Measurements from ENCODE around the gene LIFR.
"Not testable (repeated sequence)": the region's sequence is repeated elsewhere in the genome, so short reads cannot be mapped to it uniquely, and the experiment has no call there.

LIFR gene, protein sequence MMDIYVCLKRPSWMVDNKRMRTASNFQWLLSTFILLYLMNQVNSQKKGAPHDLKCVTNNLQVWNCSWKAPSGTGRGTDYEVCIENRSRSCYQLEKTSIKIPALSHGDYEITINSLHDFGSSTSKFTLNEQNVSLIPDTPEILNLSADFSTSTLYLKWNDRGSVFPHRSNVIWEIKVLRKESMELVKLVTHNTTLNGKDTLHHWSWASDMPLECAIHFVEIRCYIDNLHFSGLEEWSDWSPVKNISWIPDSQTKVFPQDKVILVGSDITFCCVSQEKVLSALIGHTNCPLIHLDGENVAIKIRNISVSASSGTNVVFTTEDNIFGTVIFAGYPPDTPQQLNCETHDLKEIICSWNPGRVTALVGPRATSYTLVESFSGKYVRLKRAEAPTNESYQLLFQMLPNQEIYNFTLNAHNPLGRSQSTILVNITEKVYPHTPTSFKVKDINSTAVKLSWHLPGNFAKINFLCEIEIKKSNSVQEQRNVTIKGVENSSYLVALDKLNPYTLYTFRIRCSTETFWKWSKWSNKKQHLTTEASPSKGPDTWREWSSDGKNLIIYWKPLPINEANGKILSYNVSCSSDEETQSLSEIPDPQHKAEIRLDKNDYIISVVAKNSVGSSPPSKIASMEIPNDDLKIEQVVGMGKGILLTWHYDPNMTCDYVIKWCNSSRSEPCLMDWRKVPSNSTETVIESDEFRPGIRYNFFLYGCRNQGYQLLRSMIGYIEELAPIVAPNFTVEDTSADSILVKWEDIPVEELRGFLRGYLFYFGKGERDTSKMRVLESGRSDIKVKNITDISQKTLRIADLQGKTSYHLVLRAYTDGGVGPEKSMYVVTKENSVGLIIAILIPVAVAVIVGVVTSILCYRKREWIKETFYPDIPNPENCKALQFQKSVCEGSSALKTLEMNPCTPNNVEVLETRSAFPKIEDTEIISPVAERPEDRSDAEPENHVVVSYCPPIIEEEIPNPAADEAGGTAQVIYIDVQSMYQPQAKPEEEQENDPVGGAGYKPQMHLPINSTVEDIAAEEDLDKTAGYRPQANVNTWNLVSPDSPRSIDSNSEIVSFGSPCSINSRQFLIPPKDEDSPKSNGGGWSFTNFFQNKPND

DNA sequence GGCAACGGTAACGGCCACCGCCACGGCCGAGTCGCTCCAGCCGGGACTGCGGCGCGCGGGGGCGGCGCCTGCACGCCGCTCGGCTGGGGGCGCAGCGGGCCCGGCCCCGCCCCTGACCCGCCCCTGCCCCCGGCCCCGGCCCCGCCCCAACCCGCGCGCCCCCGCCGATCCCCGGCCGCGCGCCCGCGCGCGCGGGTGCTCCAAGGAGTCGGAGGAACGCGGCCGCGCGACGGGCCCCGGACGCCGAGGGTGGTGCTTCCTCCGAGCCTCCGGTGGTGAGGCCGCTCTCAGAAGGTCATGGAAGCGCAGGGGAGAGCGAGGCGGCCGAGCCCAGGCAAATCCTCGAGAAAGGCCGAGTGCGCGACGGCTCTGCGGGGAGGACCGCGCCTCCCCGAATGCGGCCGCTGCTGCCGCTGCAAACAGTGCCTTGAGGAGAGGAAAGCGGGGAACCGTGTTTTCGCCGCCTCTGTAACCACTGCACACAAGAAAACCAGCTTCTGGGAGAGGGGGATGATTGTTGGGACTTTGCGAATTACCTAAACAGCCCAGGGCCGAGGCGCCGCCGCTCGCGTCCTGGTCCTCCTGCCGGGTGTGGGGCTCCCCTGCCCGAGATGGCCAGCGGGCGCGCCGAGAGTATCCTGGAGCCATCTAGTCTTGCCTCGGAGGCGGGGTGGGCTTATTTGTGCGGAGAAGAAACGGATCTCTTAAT lies at the start of gene LIFR:
TSS of gene LIFR (minus strand) at position 48 of the 709 bp plus-strand sequence. CDS start 25,999 bp downstream, outside the sequence.
- DNase-seq (ENCODE audit: low read depth) = peak; percentile 51

DNA sequence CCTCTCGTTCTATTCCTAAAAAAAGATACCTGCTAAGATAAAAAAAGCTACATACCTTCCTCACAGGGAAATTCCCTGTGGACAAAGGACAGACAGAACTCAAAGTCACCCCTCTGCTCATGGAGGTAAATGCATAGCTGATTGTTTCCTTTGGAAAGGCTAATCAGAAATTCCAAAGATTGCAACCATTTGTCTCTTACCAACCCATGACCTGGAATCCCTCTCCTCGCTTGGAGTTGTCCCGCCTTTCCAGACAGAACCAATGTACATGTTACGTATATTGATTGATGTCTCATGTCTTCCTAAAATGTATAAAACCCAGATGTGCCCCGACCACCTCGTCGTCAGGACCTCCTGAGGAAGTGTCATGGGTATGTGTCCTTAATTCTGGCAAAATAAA lies 49.2 kb upstream of the LIFR start:
- DNase-seq (ENCODE audit: low read depth) = no peak

DNA sequence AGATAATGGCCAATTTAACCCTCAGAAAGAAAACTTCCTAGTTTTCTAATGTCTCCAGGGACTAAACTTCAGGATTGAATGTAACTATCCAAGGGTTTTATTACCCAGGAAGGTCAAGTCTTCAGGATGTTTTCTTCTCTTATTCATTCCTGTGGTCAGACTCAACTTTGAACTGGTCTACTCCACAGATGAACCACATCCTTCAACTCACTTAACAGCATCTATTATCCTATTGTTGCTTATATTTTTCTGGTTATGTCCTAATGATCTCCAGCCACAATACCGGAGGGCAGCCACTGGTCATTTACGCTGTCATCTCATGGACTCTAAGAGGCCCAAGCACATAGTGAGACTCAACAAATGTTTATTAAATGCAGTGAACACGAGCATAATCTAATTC lies 47.2 kb upstream of the LIFR start:
- no peak for DNase-seq (ENCODE audit: low read depth)

DNA sequence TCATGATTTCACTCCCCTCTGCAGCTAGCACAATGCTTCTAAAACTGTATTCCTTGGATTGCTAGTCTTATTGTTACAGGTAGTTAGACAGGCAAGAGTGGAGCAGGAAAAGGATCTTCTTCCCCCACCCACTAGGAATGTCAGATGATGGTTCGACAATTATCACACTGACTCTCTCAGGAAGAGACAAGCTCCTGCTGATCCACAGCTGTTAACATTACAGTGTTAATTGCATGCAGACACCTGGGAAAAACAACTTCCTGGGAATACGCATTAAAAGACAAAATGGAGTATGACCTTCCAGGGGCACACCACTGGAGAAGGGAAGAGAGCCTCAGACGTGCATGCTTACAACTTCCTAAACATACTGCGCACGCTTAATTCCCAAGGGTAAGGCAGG lies 46.2 kb upstream of the LIFR start:
- DNase-seq (ENCODE audit: low read depth) = no peak

DNA sequence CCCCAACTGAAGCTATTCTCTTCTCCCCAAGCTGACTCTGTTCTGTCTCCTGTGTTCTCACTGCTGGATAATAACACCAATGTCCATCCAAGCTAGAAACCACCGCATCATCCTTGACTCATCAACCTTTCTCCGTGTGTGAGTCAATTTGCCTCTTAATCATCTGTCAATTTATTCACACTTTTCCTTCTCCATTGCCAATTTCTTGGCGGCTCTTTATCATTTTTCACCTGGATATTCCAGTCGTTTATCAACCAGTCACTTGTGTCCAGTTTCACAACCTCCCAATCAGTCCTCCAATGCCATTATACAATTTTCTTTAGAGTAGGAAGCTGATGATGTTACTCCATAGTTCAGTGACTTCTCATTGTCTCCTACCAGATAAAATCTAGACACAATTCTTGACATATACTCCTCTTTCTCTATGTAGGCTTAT lies 45.4 kb upstream of the LIFR start:
- peak; percentile 80 for DNase-seq (ENCODE audit: low read depth)

DNA sequence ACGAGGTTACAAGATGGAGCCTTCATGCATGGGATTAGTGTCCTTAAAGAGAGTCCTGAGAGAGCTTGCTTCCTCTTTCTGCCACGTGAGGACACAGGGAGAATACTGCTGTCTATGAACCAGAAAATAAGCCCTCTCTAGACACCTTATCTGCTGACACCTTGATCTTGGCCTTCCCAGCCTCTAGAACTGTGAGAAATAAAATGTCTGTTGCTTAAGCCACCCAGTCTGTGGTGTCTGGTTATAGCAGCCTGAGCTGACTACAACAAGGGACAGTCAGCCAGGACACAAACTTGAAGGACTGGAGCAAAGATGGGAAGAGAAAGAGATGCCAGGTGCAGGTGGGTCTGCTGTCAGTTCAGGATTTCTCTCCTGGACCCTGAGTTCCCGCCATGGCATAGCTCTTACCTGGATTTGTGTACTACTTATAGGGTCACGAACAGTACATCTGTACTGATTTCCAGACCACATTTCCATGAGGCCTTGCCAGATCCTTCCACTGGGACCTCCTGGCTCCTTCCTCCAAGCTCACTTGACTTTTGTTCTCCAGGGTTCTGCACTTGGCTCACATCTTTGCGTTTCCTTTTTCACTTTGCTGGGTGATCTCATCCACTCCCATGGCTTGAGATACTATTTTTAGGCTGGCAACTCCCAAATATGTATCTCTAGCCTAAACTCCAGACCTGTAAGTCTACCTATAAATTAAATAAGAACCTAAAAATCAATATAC lies 44.9 kb upstream of the LIFR start:
- no peak for DNase-seq (ENCODE audit: low read depth)

DNA sequence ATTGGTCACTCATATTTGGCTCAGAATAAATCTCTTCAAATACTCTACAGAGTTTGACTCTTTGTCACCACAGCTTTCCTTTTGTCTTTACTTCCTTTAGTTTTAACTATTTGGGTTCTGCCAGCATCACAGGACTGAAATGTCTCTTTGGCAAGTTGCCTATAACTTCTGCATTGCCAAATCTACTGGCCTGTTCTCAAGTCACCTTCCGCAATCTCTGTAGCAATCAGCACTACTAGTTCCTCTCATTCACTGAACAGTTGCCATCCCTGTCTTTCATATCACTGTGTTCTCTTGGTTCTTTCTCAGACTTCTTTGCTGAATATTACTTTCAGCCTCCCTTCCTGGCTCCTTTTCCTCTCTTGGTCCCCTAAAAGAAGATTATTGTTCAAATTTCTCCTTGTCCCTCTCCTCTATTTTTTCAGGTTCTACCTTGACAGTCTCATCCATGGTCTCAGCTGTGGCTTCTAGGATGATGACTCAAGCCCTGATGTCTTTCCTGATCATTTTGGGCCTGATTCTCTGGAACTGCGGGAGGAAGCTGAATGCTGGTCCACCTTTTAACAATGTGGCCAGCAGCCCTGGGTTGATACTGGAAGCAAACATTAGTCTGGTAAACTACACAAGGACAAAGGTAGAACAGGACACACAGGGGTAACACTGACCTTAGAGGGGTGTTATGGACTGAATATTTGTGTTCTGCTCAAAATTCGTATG lies 44.0 kb upstream of the LIFR start:
- no peak for DNase-seq (ENCODE audit: low read depth)

DNA sequence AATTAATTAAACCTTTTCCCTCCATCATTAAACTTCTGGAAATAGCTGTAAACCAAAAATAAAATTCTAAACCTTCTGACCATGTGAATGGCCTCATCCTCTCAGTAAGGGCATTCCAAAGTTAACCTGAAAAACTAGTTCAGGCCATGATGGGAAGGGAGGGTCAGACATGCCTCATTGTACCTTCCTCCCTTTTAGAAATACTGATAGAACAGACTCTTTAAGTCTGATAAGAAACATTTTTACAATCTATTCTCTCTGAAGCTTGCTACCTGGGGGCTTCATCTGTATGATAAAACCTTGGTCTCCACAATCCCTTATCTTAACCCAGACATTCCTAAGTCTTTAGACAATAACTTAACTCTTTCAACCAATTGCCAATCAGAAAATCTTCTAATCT lies 43.3 kb upstream of the LIFR start:
- not testable (repeated sequence) for DNase-seq (ENCODE audit: low read depth)

DNA sequence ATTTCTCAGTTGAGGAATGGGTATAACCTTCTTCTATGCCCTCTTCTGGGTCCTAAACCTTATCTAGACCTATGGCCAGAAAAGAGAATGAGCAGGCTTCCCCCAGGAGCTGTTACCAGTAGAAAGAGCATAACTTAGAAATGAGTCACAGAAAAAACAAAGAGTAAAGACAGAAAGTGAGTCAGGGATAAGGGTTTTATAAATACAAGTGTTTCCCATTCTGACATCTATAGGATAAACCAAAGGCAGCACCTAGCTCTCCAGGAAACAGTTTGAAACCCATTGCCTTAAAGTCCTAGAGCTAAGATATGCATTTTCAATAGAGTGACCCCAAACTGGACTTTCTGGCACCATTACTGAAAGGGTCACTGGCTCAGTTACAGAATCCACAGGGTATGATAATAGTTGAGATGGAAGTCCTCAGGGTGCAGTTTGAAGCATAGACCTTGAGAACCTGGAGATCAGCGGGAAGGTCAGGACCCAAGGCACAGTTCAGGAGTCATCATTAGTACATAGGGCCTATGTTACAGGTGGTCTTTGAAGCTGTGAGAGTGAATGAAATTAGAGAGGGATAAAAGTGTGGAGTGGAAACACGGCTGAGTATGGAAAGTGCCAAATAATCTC lies 42.7 kb upstream of the LIFR start:
- peak; percentile 84 for DNase-seq (ENCODE audit: low read depth)

DNA sequence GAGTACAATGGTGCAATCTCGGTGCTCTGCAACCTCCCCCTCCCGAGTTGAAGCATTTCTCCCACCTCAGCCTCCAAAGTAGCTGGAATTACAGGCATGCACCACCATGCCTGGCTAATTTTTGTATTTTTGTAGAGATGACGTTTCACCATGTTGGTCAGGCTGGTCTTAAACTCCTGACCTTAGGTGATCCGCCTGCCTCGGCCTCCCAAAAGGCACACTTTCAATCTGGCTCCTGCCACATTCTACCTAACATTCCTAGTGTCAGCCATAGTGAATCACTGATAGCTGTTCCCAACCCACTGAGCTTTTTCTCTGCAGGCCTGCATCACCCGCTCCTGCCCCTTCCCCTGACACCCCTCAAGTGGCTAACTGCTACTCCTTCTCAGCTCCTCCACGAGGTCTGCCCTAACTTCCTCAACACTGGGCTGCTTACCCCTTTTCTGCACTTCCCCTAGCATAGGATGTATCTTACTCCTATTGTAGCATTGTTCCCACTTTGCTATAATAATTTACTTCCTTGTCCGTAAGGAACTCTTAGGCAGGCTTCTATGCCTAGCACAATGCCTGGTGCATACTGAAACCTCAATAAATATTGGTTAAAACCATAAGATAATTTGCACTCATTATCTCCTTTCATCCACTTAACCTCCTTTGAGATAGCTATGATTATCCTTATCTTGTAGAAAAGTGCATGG lies 42.0 kb upstream of the LIFR start:
- no peak for DNase-seq (ENCODE audit: low read depth)

DNA sequence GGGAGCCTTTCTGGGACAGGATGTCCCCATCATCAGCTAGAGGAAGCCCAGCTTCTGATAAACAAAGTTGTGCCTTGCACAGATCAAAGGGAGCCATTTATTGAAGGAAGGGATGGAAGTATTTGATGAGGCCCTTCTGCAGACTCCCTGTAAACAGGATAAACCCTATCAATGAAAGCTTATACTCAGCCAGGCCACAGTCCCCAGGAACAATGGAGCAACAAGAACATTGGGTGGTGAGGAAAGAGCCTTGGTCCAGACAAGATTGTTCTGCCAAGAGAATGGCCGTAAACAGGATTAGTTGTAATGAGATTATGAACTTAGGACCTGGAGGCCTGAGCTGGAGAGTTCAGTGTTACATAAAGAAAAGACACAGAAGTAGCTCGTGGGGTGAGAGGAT lies 40.5 kb upstream of the LIFR start:
- no peak for DNase-seq (ENCODE audit: low read depth)

DNA sequence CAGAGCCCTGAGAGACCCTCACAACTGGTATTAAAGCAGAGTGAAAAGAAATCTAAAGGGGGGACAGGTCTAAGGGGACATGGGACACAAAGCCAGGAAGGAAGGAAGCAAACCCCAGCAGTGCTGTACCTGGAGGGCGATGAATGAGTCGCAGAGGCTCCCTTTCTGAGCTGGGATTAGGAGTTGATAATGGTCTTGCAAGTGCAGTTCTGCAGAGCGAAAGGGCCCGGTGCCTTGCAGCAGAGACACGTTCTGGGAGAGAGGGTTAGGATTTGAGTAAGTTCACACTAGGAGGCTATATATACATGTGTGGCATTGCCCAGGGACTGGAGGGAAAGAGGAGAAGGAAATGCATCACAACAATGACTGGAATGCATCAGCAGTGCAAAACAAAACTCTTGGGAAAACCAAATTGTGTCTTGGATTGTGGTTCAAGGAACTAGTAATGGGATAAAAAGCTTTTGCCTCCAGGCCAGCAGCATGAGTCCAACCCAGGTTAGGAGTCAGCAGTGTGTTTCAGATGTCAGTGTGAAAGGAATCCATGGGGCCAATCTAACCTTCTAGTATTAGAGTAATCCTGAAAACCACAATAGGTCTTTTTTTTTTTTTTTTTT lies 38.8 kb upstream of the LIFR start:
- no peak for DNase-seq (ENCODE audit: low read depth)

DNA sequence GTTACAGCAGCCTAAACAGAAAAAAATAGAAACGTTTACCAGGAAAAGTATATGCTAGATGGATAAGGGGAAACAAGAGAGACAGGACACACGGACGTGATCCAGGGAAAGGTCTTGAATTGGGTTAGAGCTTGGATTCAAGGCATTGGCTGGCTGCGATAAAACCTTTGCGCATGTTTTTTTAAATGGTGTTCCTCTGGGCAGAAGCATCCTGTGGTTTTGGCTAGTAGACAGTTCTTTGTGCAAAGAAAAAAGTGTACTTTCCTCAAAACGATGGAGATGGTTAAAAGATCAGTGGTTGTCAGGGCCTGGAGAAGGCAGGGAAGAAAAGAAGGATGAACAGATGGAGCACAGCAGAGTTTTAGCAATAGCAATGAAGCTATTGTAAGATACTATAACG lies 37.5 kb upstream of the LIFR start:
- no peak for DNase-seq (ENCODE audit: low read depth)

DNA sequence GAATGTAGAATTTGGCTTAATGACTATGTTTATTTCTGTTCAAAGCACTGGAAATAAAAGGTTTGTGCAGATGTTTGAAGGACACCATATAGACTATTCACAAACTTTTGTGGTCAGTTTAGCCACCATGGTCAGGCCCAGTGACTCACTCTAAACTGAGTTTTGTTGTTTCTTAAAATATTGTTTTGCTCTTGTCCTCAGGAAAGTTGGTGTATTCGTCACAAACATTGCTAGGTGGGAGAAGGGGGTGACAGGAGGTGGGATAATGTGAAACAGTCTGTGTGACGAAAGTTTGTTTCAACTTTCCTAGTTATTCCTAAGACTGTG lies 35.0 kb upstream of the LIFR start:
- DNase-seq (ENCODE audit: low read depth) = no peak

DNA sequence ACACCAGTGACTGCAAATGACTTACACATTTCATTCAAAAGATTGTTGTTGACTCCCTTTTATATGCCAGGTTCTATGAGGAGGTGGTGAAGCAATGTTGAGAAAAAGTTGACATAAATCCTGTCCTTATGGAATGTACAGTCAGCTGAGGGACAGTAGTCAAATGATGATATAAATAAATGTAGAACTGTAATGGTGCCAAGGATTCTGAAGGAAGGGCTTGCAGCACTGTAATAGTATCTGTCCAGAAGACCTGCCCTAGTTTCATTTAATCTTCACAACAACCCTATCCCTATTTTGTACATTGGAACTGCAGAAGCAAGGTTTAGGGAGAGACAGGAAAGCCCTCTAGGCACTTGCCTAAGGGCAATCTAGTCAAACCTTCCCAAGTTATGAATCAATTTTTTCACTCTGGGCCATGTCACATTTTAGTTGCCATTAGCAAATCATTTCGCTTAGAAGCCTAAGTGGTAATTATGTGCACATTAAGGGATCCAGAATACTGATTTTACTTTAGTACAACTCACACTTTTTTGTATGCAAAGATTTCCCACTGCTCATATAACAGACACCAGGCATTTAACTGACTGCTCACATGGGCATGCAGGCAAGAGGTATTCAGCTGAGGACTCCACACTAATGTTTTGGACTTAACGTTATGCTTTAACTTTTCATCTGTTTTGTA lies 34.5 kb upstream of the LIFR start:
- no peak for DNase-seq (ENCODE audit: low read depth)

DNA sequence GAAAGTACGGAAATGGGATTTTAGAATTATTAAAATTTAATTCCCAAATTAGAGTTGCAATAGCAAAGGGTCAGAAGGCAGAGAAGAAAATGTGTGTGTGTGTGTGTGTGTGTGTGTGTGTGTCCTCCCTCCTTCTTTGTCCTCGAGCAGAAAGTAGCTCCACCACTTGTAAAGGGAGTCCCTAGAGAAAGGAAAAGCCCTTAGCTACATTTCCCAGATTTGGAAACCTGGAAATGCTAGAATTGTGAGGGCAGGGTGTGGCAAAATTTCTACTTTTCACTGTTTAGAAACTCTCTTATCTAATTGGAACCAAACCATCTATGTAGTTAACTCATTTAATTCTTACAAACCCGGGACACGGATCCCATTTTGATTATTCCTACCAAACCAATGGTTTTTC lies 33.2 kb upstream of the LIFR start:
- no peak for DNase-seq (ENCODE audit: low read depth)

DNA sequence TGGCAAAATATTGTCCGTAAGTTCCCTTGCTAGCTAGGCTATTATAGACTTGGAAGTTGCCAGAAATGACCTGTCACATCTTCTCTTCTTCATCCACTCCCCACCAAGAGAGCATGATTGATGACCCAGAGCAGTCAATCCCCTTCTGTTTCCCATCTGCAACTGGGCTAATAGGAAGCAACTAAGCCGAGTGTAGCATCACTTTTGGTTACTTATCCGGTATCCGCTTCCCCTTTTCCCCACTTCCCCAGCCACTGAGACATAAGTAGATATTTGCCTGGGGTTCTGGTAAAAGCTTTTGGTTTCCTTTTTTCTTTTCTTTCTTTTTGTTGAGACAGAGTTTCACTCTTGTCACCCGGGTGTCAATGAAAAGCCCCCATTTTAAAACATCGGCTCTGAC lies 29.4 kb upstream of the LIFR start:
- DNase-seq (ENCODE audit: low read depth) = no peak

DNA sequence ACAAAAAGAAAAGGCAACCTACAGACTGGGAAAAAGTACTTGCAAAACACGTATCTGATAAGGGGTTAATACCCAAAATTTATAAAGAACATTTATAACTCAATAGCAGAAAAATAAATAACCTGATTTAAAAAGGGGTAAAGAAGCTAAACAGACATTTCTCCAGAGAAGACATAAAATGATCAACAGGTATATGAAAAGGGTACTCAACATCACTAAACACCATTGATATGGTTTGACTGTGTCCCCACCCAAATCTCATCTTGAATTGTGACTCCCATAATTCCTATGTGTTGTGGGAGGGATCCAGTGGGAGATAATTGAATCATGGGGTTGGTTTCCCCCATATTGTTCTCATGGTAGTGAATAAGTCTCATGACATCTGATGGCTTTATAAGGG lies 27.1 kb upstream of the LIFR start:
- no peak for DNase-seq (ENCODE audit: low read depth)

DNA sequence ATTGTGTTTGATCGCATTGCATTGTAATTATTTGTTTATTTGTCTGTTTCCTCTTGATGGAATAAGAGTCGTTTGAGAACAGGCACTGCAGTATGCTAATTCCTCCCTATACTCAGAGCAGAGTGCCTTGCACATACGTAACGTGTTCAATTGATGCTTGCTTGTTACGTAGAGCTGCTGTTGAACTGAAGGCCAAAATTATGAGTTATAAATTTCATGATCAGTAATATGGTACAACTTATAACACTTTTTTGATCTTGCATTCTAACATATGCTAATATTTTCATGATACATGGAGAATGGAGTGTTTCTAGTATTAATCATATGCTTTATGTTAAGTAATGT lies 26.5 kb upstream of the LIFR start:
- DNase-seq (ENCODE audit: low read depth) = no peak

All from HS-5 (cell line).